ENCODE data around the gene HOXB6.

Gene HOXB6

GRCh38 chr17:48577330-48577945 is 27.3 kb downstream of the HOXB6 start:
- TF ChIP-seq CTCF (IDR thresholded peaks at IDR 0.05) = no peak

GRCh38 chr17:48576479-48577309 is 28.1 kb downstream of the HOXB6 start:
- no peak for TF ChIP-seq CTCF (IDR thresholded peaks at IDR 0.05)

- TF ChIP-seq CTCF (IDR thresholded peaks at IDR 0.05) = no peak
Observed at GRCh38 chr17:48575673-48576478, 28.9 kb downstream of the HOXB6 start.

- no peak for TF ChIP-seq CTCF (IDR thresholded peaks at IDR 0.05)
Observed at GRCh38 chr17:48575066-48575582, 29.7 kb downstream of the HOXB6 start.

- TF ChIP-seq CTCF (IDR thresholded peaks at IDR 0.05) = no peak
Observed at GRCh38 chr17:48574505-48575065, 30.2 kb downstream of the HOXB6 start.

GRCh38 chr17:48571826-48572417 is 32.9 kb downstream of the HOXB6 start:
- no peak for TF ChIP-seq CTCF (IDR thresholded peaks at IDR 0.05)

Measured in LNCAP (cell line).